Hematopoietic multipotent progenitor cell (in vitro differentiated cells): ENCODE results near the gene ARHGAP6. TPM values are rescaled to one million over a fixed set of nuclear protein-coding genes. Genes with fewer than 3 reads are reported as not detected.

Experiments
- DNase-seq, 3 donors: peaks; one replicate each; pipeline ENCODE4 v3.0.0-alpha.2; 2011 to 2015; ENCODE audit warnings: low read depth in 2 of 3, low spot score in 2 of 3
- total RNA-seq: library from RNA; depleted of rRNA; stranded (reverse); fragments of >200 nt; gene quantifications from one replicate; pipeline ENCODE4 v1.2.3, GENCODE V29; 2012

Gene ARHGAP6
- total RNA-seq: 1.3 TPM

- DNase-seq: no peak
Observed at GRCh38 chrX:11665168-11666111, at the start of gene ARHGAP6. Gene ARHGAP6, minus strand, starts transcription at chrX:11665920. Its CDS starts 1,092 bp downstream, at chrX:11664828.

GRCh38 chrX:11704725-11705495 is 39.2 kb upstream of the ARHGAP6 start:
- DNase-seq: no peak

- DNase-seq: no peak
Observed at GRCh38 chrX:11703855-11704254, 38.1 kb upstream of the ARHGAP6 start.

- DNase-seq: no peak
Observed at GRCh38 chrX:11702965-11703631, 37.4 kb upstream of the ARHGAP6 start.

GRCh38 chrX:11702420-11702819 is 36.7 kb upstream of the ARHGAP6 start:
- DNase-seq: no peak

DNA sequence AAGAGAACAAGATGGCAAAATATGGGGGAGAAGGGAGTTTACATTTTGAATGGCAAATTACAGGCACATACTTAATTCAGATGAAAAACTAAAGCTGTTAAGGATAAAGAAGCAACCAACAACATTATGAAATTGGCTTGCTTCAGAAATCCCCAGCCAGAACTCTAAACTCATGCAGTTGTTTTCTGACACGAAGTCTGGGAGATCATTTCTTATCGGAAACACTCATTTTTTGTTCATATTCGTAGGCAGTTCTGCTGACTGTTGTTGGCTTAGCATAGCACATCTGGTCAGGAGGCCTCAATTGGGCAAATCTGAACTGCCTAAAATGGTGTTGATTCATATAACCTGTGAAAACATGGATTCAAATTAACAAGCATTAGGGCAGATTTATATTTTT is 33.0 kb upstream of the ARHGAP6 start:
- DNase-seq: no peak

GRCh38 chrX:11688201-11688600 is 22.5 kb upstream of the ARHGAP6 start:
- DNase-seq: no peak

DNA sequence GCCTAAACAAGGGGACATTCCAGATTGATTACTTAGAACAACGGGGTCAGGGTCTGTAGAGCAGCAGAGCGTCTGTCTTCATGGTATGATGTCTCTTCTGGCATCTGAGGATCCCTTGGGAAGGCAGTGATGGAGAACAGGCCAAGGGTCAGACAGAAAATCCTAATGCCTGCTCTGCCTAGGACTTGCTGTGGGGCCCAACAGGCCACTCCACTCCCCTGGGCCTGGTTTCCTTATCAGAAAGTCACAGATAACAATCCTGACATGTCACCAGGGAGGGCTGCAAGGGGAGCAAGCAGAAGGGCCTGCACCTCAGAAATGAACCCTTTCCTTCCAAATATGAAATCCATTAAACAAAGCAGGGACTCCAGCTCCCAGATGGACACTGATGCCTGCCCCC is 21.4 kb upstream of the ARHGAP6 start:
- DNase-seq: no peak

DNA sequence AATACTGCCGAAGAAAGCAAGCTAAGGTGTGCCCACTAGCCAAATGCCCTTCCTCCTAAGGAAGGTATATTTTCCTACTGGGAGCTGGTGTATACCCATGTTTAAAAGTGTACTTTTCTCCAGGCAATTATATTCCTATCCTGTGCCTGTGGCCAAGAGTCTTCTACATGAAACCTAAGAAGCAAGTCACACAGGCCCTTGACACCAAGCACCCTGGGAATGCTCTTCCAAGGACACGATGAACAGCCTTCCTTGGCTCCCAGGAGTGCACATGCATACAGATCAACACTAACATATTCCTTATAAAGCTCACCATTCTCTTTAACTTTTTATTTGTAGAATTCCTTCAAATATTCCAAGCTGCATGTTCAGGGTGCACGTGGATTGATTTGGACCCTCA is 17.3 kb upstream of the ARHGAP6 start:
- DNase-seq: no peak

DNA sequence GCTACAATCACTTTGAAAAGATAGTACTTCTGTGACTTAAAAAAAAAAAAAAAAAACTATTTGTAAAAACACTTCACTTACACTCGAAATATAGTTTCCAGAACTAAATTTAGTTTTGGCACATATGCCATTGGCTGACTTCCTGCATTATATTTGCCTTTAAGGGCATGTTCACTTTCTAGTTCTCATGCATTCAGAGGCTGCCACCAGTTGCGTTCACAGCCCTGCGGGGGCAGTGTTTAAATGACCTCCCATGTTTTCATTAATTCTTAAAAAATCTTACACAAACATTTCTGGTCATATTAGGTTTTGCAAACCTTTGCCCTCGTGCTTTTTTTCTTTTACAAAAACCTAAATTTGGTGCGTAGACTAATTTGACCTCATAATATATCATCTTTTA is 12.4 kb upstream of the ARHGAP6 start:
- DNase-seq: no peak

DNA sequence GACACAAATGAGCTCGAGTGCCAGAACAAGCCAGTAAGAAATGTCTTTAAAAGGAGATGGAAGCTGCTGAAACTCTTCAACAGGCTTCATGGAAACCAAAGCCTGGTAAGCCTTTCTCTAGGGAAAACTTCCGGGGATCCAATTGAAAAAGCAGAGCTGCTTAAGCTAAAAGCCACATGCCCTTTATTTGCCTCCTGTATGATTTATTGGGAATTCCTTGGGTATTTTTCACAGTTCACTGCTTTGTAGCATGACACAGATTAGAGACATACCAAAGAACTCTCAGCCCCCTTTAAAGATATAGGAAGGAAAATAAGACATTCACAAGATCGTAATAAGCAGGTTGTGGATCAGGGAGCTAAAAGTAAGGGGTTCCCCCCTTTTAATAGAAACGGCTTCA is 6.5 kb upstream of the ARHGAP6 start:
- DNase-seq: no peak

GRCh38 chrX:11670316-11670715 is 4.6 kb upstream of the ARHGAP6 start:
- DNase-seq: no peak

DNA sequence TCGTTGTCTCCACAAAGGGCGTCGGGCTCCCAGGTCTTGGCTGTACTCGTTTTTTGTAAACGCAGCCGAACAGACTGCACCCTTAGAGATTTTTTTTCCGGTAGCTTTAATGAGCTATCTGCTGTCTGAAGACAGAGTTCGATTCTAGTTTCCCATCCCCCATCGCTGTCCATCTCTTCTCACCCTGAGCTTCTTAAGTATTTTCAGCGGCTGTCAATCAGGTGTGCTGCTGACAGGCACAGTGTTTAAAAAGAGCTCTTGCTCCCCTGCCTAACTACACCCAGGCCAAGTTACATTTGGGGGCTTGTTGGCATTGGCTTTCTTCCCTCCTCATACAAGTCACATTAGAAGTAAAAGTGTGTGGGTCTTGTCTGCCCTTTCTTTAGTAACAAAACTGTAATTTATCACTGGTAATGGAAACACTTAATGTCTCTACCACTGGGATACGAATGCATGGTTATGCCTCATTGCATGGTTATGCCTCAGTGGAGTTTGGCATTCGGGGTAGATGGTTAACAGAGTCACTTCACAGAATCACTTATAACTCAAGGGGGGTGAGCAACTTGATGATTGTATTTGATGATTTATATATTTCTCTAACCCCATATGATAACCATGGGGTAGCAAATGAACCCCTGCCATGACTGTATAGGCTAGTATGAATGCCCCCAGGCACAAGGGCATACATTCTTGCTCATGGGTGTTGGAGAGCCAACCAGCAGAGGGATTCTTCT is 1.4 kb upstream of the ARHGAP6 start:
- no peak for DNase-seq

- no peak for DNase-seq
Observed at GRCh38 chrX:11666164-11666563, 444 bp upstream of the ARHGAP6 start.

DNA sequence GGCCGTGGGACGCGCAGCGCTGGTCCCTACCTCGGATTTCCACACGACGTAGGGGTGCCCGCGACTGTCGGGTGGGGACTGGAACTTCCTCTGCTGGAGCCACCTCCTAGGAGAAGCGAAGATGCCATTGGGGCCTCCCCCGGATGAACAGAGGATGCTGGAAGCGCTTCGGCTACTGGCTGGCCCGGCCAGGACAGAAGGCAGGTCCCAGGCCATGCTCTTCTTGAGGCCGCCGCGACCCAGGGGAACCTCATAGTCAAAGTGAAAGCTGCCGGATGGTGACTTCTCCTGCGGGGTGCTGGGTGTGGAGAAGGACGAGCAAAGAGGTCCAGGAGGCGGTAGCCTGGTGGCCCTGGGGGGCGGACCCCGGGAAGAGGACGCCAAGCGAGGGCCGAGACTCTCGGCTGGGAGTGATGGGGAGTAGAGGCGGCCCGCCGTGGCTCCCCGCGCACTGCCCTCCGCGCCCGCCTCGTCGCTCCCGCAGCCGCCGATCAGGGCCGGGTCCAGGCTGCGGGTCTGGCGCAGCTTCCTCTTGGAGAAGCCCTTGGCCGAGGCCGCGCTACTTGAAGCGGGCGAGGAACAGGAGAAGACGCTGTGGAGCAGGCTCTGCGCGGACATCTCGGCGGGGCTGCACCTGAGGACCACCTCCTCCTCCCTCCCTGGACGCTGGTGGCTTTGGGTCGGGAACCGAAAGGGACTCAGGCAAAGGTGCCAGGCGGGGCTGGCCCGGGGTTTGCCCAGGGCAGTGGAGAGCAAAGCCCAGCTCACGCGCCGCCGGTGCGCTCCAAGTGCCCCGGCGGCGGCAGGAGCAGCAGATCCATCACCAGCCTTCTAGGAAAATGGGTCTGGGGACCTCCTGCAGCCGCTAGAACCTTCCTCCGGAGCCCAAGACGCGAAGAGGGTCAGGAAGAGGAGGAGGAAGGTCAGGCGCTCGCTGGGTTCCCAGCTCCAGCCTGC is 1.2 kb downstream of the ARHGAP6 start:
- DNase-seq: no peak

GRCh38 chrX:11663875-11664210 is 1.9 kb downstream of the ARHGAP6 start:
- DNase-seq: no peak

DNA sequence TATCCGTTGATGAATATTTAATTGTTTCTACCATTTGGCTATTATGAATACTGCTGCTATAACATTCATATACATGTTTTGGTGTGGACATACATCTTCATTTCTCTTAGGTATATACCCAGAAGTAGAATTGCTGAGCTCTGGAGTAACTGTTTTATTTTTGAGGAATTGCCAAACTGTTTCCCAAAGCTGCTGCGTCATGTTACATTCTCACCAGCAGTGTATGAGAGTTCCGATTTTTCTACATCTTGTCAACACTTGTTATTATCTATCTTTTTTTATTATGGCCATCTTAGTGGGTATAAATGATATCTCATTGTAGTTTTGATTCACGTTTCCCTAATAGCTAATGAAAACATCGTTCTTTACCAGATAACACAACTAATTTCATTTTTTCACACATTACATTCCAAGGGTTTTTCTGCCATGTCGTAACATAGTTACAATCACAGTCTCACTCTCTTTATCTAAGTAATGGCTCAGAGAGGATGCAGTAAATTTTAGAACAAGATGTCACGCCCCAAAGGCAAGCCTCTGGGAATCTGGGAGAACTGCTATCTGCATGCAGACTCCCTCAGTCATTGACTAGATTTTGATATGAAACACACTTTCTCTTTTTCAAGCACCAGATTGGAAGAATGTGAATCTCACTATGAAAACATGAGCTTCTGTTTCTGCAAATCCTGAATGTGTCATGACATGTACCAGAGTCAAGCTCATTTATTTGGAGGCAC is 10.3 kb downstream of the ARHGAP6 start:
- no peak for DNase-seq

GRCh38 chrX:11648705-11649519 is 16.8 kb downstream of the ARHGAP6 start:
- no peak for DNase-seq
